ENCODE results near the gene ARRDC5.
"Not testable (repeated sequence)": the region's sequence is repeated elsewhere in the genome, so short reads cannot be mapped to it uniquely, and the experiment has no call there.

- TF ChIP-seq CTCF (IDR thresholded peaks at IDR 0.05; ENCODE audit: low read length); EZH2 (optimal IDR thresholded peaks at IDR 0.05; ENCODE audit: low read depth, low read length); EZH2phosphoT487 (IDR thresholded peaks at IDR 0.05; ENCODE audit: low read length): not testable (repeated sequence)
These were observed 48.0 kb upstream of the ARRDC5 start for GRCh38 chr19:4950650-4951049.
